GM18511 (cell line): Measurements from ENCODE around the gene PAM.
A peak's percentile ranks its signal among the peaks of the same experiment; 100 is the strongest.

Source experiments
- ATAC-seq: cut with Tn5 transposase; IDR thresholded peaks from one replicate; pipeline ENCODE4 v1.9.1; 2021; ENCODE audit warnings: mild to moderate bottlenecking, moderate library complexity; ENCODE audit not compliant: unreplicated experiment

The PAM gene

GRCh38 chr5:102856389-102856777 is 101.3 kb downstream of the PAM start:
- no peak for ATAC-seq

GRCh38 chr5:102857076-102857818 is 102.1 kb downstream of the PAM start:
- no peak for ATAC-seq

- no peak for ATAC-seq
These were observed 103.1 kb downstream of the PAM start for GRCh38 chr5:102858221-102858620.

GRCh38 chr5:102858808-102859207 is 103.7 kb downstream of the PAM start:
- no peak for ATAC-seq

- ATAC-seq = no peak
These were observed 104.9 kb downstream of the PAM start for GRCh38 chr5:102860035-102860434.

- ATAC-seq = no peak
These were observed 108.0 kb downstream of the PAM start for GRCh38 chr5:102863058-102863457.

GRCh38 chr5:102863764-102864560 is 108.9 kb downstream of the PAM start:
- ATAC-seq = no peak

- no peak for ATAC-seq
These were observed 110.0 kb downstream of the PAM start for GRCh38 chr5:102865171-102865509.

GRCh38 chr5:102865510-102866236 is 110.6 kb downstream of the PAM start:
- peak; percentile 79 for ATAC-seq

GRCh38 chr5:102866237-102866600 is 111.1 kb downstream of the PAM start:
- peak; percentile 12 for ATAC-seq

- peak; percentile 47 for ATAC-seq
These were observed 113.0 kb downstream of the PAM start for GRCh38 chr5:102867992-102868662.

- ATAC-seq = no peak
These were observed 114.1 kb downstream of the PAM start for GRCh38 chr5:102869230-102869629.

- no peak for ATAC-seq
These were observed 118.4 kb downstream of the PAM start for GRCh38 chr5:102873379-102873932.

GRCh38 chr5:102874054-102874453 is 118.9 kb downstream of the PAM start:
- ATAC-seq = no peak

- no peak for ATAC-seq
These were observed 120.6 kb downstream of the PAM start for GRCh38 chr5:102875721-102876123.

- no peak for ATAC-seq
These were observed 121.5 kb downstream of the PAM start for GRCh38 chr5:102876610-102877009.

- ATAC-seq = no peak
These were observed 124.6 kb downstream of the PAM start for GRCh38 chr5:102879741-102880140.

GRCh38 chr5:102886586-102886985 is 131.5 kb downstream of the PAM start:
- no peak for ATAC-seq

GRCh38 chr5:102888483-102888882 is 133.4 kb downstream of the PAM start:
- ATAC-seq = no peak

- ATAC-seq = no peak
These were observed 133.9 kb downstream of the PAM start for GRCh38 chr5:102889033-102889432.

- no peak for ATAC-seq
These were observed 135.0 kb downstream of the PAM start for GRCh38 chr5:102890133-102890532.
